HG03108 (cell line): Measurements from ENCODE around the gene RAD23B.
A peak's percentile ranks its signal among the peaks of the same experiment; 100 is the strongest.
"Not testable (repeated sequence)": the region's sequence is repeated elsewhere in the genome, so short reads cannot be mapped to it uniquely, and the experiment has no call there.

Experiments
- ATAC-seq: cut with Tn5 transposase; IDR thresholded peaks from one replicate; pipeline ENCODE4 v1.9.1; 2021; ENCODE audit warnings: moderate library complexity; ENCODE audit not compliant: unreplicated experiment

RAD23B gene

GRCh38 chr9:107282759-107283622 is at the start of gene RAD23B:
RAD23B (plus strand) TSS chr9:107283279; CDS start chr9:107283630, 351 bp downstream.
- ATAC-seq: peak; percentile 85

- no peak for ATAC-seq
These were observed 47.2 kb upstream of the RAD23B start for GRCh38 chr9:107235765-107236442.

- ATAC-seq: no peak
These were observed 45.2 kb upstream of the RAD23B start for GRCh38 chr9:107237873-107238272.

GRCh38 chr9:107239474-107239873 is 43.6 kb upstream of the RAD23B start:
- ATAC-seq: no peak

GRCh38 chr9:107240260-107240659 is 42.8 kb upstream of the RAD23B start:
- ATAC-seq: no peak

GRCh38 chr9:107242073-107243030 is 40.7 kb upstream of the RAD23B start:
- no peak for ATAC-seq

- peak; percentile 68 for ATAC-seq
These were observed 39.3 kb upstream of the RAD23B start for GRCh38 chr9:107243742-107244141.

GRCh38 chr9:107246259-107247254 is 36.5 kb upstream of the RAD23B start:
- no peak for ATAC-seq

- no peak for ATAC-seq
These were observed 34.4 kb upstream of the RAD23B start for GRCh38 chr9:107248714-107249113.

GRCh38 chr9:107249131-107249533 is 33.9 kb upstream of the RAD23B start:
- no peak for ATAC-seq

GRCh38 chr9:107249665-107250285 is 33.3 kb upstream of the RAD23B start:
- ATAC-seq: no peak

- no peak for ATAC-seq
These were observed 31.2 kb upstream of the RAD23B start for GRCh38 chr9:107251756-107252322.

GRCh38 chr9:107258919-107259318 is 24.2 kb upstream of the RAD23B start:
- ATAC-seq: no peak

GRCh38 chr9:107259751-107260313 is 23.2 kb upstream of the RAD23B start:
- ATAC-seq: not testable (repeated sequence)

- peak; percentile 99 for ATAC-seq
These were observed 22.5 kb upstream of the RAD23B start for GRCh38 chr9:107260437-107261081.

- ATAC-seq: no peak
These were observed 22.0 kb upstream of the RAD23B start for GRCh38 chr9:107261106-107261505.

GRCh38 chr9:107263289-107263688 is 19.8 kb upstream of the RAD23B start:
- no peak for ATAC-seq
